ENCODE results near the gene ZFP36L1.

DNA sequence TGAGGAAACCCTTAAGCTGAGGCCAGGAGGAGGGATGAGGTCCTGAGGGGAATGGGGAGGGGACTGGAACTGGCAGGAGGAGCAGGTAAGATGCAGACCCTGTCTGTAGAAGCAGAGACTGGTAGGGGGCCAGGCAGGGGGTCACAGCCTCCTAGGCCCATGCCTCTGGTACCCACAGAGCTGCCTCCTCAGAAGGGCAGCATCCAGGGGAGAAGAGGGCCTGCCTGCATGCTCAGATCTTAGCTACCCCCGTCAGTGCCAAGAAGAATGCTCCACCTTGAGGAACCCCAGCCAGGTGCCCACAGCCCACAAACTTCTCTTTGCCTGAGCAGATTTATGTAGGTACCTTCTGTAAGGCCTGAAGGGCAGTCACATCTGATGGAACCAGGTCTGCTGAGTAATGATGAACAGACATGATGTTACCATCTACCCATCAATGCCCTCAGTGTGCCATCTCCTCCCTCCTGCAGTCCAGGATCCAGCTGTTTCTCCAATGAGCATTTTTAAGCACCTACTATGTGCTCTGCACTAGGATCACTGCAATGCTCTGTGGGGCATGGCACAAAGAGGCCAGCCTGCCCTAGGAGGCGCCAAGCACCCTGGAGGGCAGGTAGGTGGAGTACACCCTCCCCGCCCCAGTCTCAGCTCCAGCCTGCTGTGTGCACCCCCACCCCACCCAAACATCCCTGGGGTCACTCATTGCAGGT lies 24.8 kb upstream of the ZFP36L1 start:
- TF ChIP-seq, protein P1, sequence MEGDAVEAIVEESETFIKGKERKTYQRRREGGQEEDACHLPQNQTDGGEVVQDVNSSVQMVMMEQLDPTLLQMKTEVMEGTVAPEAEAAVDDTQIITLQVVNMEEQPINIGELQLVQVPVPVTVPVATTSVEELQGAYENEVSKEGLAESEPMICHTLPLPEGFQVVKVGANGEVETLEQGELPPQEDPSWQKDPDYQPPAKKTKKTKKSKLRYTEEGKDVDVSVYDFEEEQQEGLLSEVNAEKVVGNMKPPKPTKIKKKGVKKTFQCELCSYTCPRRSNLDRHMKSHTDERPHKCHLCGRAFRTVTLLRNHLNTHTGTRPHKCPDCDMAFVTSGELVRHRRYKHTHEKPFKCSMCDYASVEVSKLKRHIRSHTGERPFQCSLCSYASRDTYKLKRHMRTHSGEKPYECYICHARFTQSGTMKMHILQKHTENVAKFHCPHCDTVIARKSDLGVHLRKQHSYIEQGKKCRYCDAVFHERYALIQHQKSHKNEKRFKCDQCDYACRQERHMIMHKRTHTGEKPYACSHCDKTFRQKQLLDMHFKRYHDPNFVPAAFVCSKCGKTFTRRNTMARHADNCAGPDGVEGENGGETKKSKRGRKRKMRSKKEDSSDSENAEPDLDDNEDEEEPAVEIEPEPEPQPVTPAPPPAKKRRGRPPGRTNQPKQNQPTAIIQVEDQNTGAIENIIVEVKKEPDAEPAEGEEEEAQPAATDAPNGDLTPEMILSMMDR (IDR thresholded peaks at IDR 0.05) = no peak
- TF ChIP-seq POLR2AphosphoS5 (IDR thresholded peaks at IDR 0.05) = no peak
